ENCODE measurements around the gene SLC25A38.
"Not testable (repeated sequence)": the region's sequence is repeated elsewhere in the genome, so short reads cannot be mapped to it uniquely, and the experiment has no call there.

The SLC25A38 gene

GRCh38 chr3:39353168-39353927 is 29.8 kb upstream of the SLC25A38 start:
- not testable (repeated sequence) for H3K4me3 Mint-ChIP-seq, H3K27ac Mint-ChIP-seq, H3K36me3 Mint-ChIP-seq, DNase-seq, H3K27me3 Mint-ChIP-seq, H3K9me3 Mint-ChIP-seq
- CTCF ChIA-PET, result interaction anchor here (0.6 kb wide), 1 partner anchor 25 kb away, joined by 3 read pairs; no protein-coding TSS in a partner anchor
- peaks cover 39% of the 10 kb centered on the region for H3K4me1 Mint-ChIP-seq

GRCh38 chr3:39358333-39358732 is 24.8 kb upstream of the SLC25A38 start:
- Mint-ChIP-seq H3K36me3 (peaks cover 7% of the 10 kb centered on the region), H3K27ac (peak overlapping the region; percentile 11), H3K4me3 (no peak overlapping the region), H3K27me3 (peaks cover 14% of the 10 kb centered on the region), H3K9me3 (peaks cover 3% of the 10 kb centered on the region), H3K4me1 (peaks cover 59% of the 10 kb centered on the region)
- CTCF ChIA-PET, result interaction anchor here (1.9 kb wide), 1 partner anchor 11 kb away, joined by 4 read pairs; no protein-coding TSS in a partner anchor
- no peak for DNase-seq

- Mint-ChIP-seq H3K9me3 (peaks cover 7% of the 10 kb centered on the region), H3K4me3 (peak overlapping the region; percentile 42), H3K27me3 (peaks cover 31% of the 10 kb centered on the region), H3K36me3 (peaks cover 14% of the 10 kb centered on the region), H3K27ac (peak overlapping the region; percentile 86), H3K4me1 (peaks cover 64% of the 10 kb centered on the region)
- DNase-seq, result peak; percentile 74
- CTCF ChIA-PET, result interaction anchor here (1.3 to 2.0 kb wide), 5 partner anchors 12 to 69 kb away, joined by 3 to 11 read pairs (median 4); no protein-coding TSS in a partner anchor
Observed at GRCh38 chr3:39361252-39361927, 21.8 kb upstream of the SLC25A38 start.

GRCh38 chr3:39362192-39362591 is 21.0 kb upstream of the SLC25A38 start:
- CTCF ChIA-PET, result interaction anchor here (0.8 to 2.0 kb wide), 6 partner anchors 13 to 74 kb away, joined by 3 to 11 read pairs (median 4); no protein-coding TSS in a partner anchor
- DNase-seq, result no peak
- Mint-ChIP-seq H3K27ac (peak overlapping the region; percentile 86), H3K4me1 (peaks cover 60% of the 10 kb centered on the region), H3K9me3 (peaks cover 7% of the 10 kb centered on the region), H3K36me3 (peaks cover 14% of the 10 kb centered on the region), H3K27me3 (peaks cover 27% of the 10 kb centered on the region), H3K4me3 (no peak overlapping the region)

GRCh38 chr3:39362812-39363211 is 20.4 kb upstream of the SLC25A38 start:
- Mint-ChIP-seq H3K4me1 (peaks cover 54% of the 10 kb centered on the region), H3K9me3 (peaks cover 8% of the 10 kb centered on the region), H3K27ac (peak overlapping the region; percentile 12), H3K4me3 (no peak overlapping the region), H3K27me3 (peaks cover 27% of the 10 kb centered on the region), H3K36me3 (peaks cover 14% of the 10 kb centered on the region)
- no peak for DNase-seq
- CTCF ChIA-PET, result interaction anchor here (0.8 to 2.0 kb wide), 4 partner anchors 16 to 74 kb away, joined by 3 to 11 read pairs (median 6); no protein-coding TSS in a partner anchor

- H3K4me3 Mint-ChIP-seq, H3K4me1 Mint-ChIP-seq, H3K36me3 Mint-ChIP-seq, DNase-seq, H3K27ac Mint-ChIP-seq, H3K9me3 Mint-ChIP-seq, CTCF ChIA-PET: not testable (repeated sequence)
- peaks cover 35% of the 10 kb centered on the region for H3K27me3 Mint-ChIP-seq
Observed at GRCh38 chr3:39370450-39370849, 12.7 kb upstream of the SLC25A38 start.

- Mint-ChIP-seq H3K9me3 (peaks cover 4% of the 10 kb centered on the region), H3K4me1 (no peaks in the 10 kb centered on the region), H3K4me3 (no peak overlapping the region), H3K27me3 (peaks cover 28% of the 10 kb centered on the region), H3K36me3 (peaks cover 5% of the 10 kb centered on the region), H3K27ac (no peak overlapping the region)
- CTCF ChIA-PET, result interaction anchor here (1.2 to 1.4 kb wide), 2 partner anchors 80 to 85 kb away, joined by 6 to 9 read pairs; no protein-coding TSS in a partner anchor
- DNase-seq, result no peak
Observed at GRCh38 chr3:39372833-39373232, 10.3 kb upstream of the SLC25A38 start.

- Mint-ChIP-seq H3K4me3 (no peak overlapping the region), H3K27me3 (peaks cover 10% of the 10 kb centered on the region), H3K9me3 (no peaks in the 10 kb centered on the region), H3K4me1 (peaks cover 3% of the 10 kb centered on the region), H3K36me3 (peaks cover 3% of the 10 kb centered on the region), H3K27ac (no peak overlapping the region)
- CTCF ChIA-PET, result interaction anchor here (0.7 to 6.1 kb wide), 8 partner anchors 9 to 249 kb away, joined by 3 to 138 read pairs (median 4); partner anchors contain the start of gene XIRP1
- DNase-seq, result no peak
Observed at GRCh38 chr3:39376959-39377634, 6.1 kb upstream of the SLC25A38 start.

- no peak overlapping the region for H3K4me3 Mint-ChIP-seq
- CTCF ChIA-PET, result interaction anchor here (0.6 to 6.1 kb wide), 17 partner anchors 8 to 250 kb away, joined by 3 to 138 read pairs (median 4); partner anchors contain the start of genes RPSA and XIRP1
- H3K27ac Mint-ChIP-seq, result no peak overlapping the region
- H3K27me3 Mint-ChIP-seq, result peaks cover 5% of the 10 kb centered on the region
- peaks cover under 1% of the 10 kb centered on the region for H3K36me3 Mint-ChIP-seq
- H3K9me3 Mint-ChIP-seq, result no peaks in the 10 kb centered on the region
- H3K4me1 Mint-ChIP-seq, result peaks cover 11% of the 10 kb centered on the region
- DNase-seq, result peak; percentile 78
Observed at GRCh38 chr3:39378088-39378487, 5.1 kb upstream of the SLC25A38 start.

- no peaks in the 10 kb centered on the region for H3K27me3 Mint-ChIP-seq
- CTCF ChIA-PET, result interaction anchor here (1.1 to 6.1 kb wide), 7 partner anchors 10 to 88 kb away, joined by 3 to 138 read pairs (median 3); partner anchors contain the start of gene RPSA
- no peak overlapping the region for H3K27ac Mint-ChIP-seq
- H3K4me1 Mint-ChIP-seq, result peaks cover 11% of the 10 kb centered on the region
- H3K36me3 Mint-ChIP-seq, result peaks cover 5% of the 10 kb centered on the region
- DNase-seq, result no peak
- H3K9me3 Mint-ChIP-seq, result no peaks in the 10 kb centered on the region
- H3K4me3 Mint-ChIP-seq, result no peak overlapping the region
Observed at GRCh38 chr3:39378957-39379777, 4.0 kb upstream of the SLC25A38 start.

GRCh38 chr3:39379778-39380155 is 3.4 kb upstream of the SLC25A38 start:
- no peak for DNase-seq
- Mint-ChIP-seq H3K36me3 (peaks cover 5% of the 10 kb centered on the region), H3K27ac (no peak overlapping the region), H3K4me3 (no peak overlapping the region), H3K27me3 (no peaks in the 10 kb centered on the region), H3K9me3 (no peaks in the 10 kb centered on the region), H3K4me1 (peaks cover 14% of the 10 kb centered on the region)
- CTCF ChIA-PET, result interaction anchor here (1.2 to 6.1 kb wide), 3 partner anchors 18 to 88 kb away, joined by 3 to 138 read pairs (median 11); no protein-coding TSS in a partner anchor

GRCh38 chr3:39381432-39381831 is 1.7 kb upstream of the SLC25A38 start:
- DNase-seq, result no peak
- Mint-ChIP-seq H3K4me1 (peaks cover 26% of the 10 kb centered on the region), H3K27ac (no peak overlapping the region), H3K36me3 (peaks cover 14% of the 10 kb centered on the region), H3K9me3 (no peaks in the 10 kb centered on the region), H3K4me3 (no peak overlapping the region), H3K27me3 (no peaks in the 10 kb centered on the region)
- CTCF ChIA-PET, result interaction anchor here (1.1 to 1.7 kb wide), 2 partner anchors 26 to 90 kb away, joined by 3 read pairs; partner anchors contain the start of gene RPSA

Measured in activated naive CD4-positive, alpha-beta T cell treated with anti-CD3 and anti-CD28 coated beads, Interleukin-2, amount 10 ng/mL, durations not matched to agents 7 days and 5 days (primary cell).